ENCODE data around the gene GIGYF2.

The GIGYF2 gene

GRCh38 chr2:232653441-232653840 lies 43.7 kb upstream of the GIGYF2 start:
- no peaks in the 10 kb centered on the region for H3K9me3 ChIP-seq (ENCODE audit: control insufficient read depth, insufficient read depth, low read depth, low read length)
- no peaks in the 10 kb centered on the region for H3K36me3 ChIP-seq (ENCODE audit: control insufficient read depth in 2 of 2, insufficient read depth in 1 of 2, low read length in 2 of 2)
- no peak overlapping the region for H3K4me3 ChIP-seq (ENCODE audit: low read depth, low read length)
- H3K27ac ChIP-seq (ENCODE audit: extremely low read depth, low read depth, low read length) = no peak overlapping the region
- TF ChIP-seq ZNF521 (tag by site-specific recombination; IDR thresholded peaks at IDR 0.05) (no peak), CTCF (tag by site-specific recombination; IDR thresholded peaks at IDR 0.05) (no peak), SALL2 (tag by site-specific recombination; IDR thresholded peaks at IDR 0.05; ENCODE audit: borderline replicate concordance) (no peak), ZBTB49 (tag by site-specific recombination; IDR thresholded peaks at IDR 0.05; ENCODE audit: low read depth) (no peak), INSM2 (tag by site-specific recombination; IDR thresholded peaks at IDR 0.05) (no peak), ZNF155 (tag by site-specific recombination; IDR thresholded peaks at IDR 0.05) (no peak), ZNF140 (tag by site-specific recombination; IDR thresholded peaks at IDR 0.05) (no peak), ZNF629 (tag by site-specific recombination; IDR thresholded peaks at IDR 0.05) (no peak), ZNF18 (tag by site-specific recombination; IDR thresholded peaks at IDR 0.05) (no peak), ZNF2 (tag by site-specific recombination; IDR thresholded peaks at IDR 0.05) (no peak), ZNF211 (tag by site-specific recombination; IDR thresholded peaks at IDR 0.05; ENCODE audit: low read depth) (no peak), ZBTB26 (tag by site-specific recombination; optimal IDR thresholded peaks at IDR 0.05) (no peak), ZNF416 (tag by site-specific recombination; IDR thresholded peaks at IDR 0.05) (no peak), GLIS1 (tag by site-specific recombination; IDR thresholded peaks at IDR 0.05) (no peak), REPIN1 (tag by site-specific recombination; IDR thresholded peaks at IDR 0.05; ENCODE audit: low read depth) (no peak), ZNF600 (tag by site-specific recombination; IDR thresholded peaks at IDR 0.05) (no peak)
- POLR2A ChIA-PET = interaction anchor here (1.1 kb wide), 1 partner anchor 11 kb away, joined by 3 read pairs; no protein-coding TSS in a partner anchor
- peaks cover 3% of the 10 kb centered on the region; the same call in 1 of the 2 replicates for H3K4me1 ChIP-seq (ENCODE audit: control insufficient read depth, insufficient read depth, low read length)
- CTCF ChIA-PET = interaction anchor here (0.8 to 1.1 kb wide), 2 partner anchors 42 to 55 kb away, joined by 3 read pairs; no protein-coding TSS in a partner anchor

- ChIA-PET CTCF (no interaction called here), POLR2A (no interaction called here)
- no peaks in the 10 kb centered on the region for H3K36me3 ChIP-seq (ENCODE audit: control insufficient read depth in 2 of 2, insufficient read depth in 1 of 2, low read length in 2 of 2)
These were observed 41.7 kb upstream of the GIGYF2 start for GRCh38 chr2:232655392-232655791.

More at GRCh38 chr2:232655392-232655791, 41.7 kb upstream of the GIGYF2 start:
- Histone ChIP-seq H3K4me3 (ENCODE audit: low read depth, low read length) (no peak overlapping the region), H3K4me1 (ENCODE audit: control insufficient read depth, insufficient read depth, low read length) (peaks cover 3% of the 10 kb centered on the region; the same call in 1 of the 2 replicates), H3K9me3 (ENCODE audit: control insufficient read depth, insufficient read depth, low read depth, low read length) (no peaks in the 10 kb centered on the region), H3K27ac (ENCODE audit: extremely low read depth, low read depth, low read length) (no peak overlapping the region)
- TF ChIP-seq KLF9 (tag by site-specific recombination; IDR thresholded peaks at IDR 0.05; ENCODE audit: low read depth) (no peak), ZNF433 (tag by site-specific recombination; IDR thresholded peaks at IDR 0.05; ENCODE audit: low read depth) (no peak), ZNF548 (tag by site-specific recombination; IDR thresholded peaks at IDR 0.05) (no peak), ZBTB7A (tag by site-specific recombination; IDR thresholded peaks at IDR 0.05; ENCODE audit: low read depth) (no peak)

Data from HEK293 (cell line).